Keratinocyte (primary cell): ENCODE measurements around the gene DNTTIP2. TPM values are rescaled to one million over a fixed set of nuclear protein-coding genes. Genes with fewer than 3 reads are reported as not detected.

Source experiments
- DNase-seq: peaks from one replicate; pipeline ENCODE4 v3.0.0-alpha.2; 2011; ENCODE audit warnings: low read depth, missing footprints, low spot score
- FAIRE-seq: peaks from 2 replicates; lab custom pipeline; 2011; peaks lifted over from hg19 to GRCh38; lab: Jason Lieb, UNC
- H2AFZ ChIP-seq: 2 replicates; pipeline ENCODE4 v1.6.0; 2012; ENCODE audit warnings: low read length, control low read depth, inconsistent platforms; ENCODE audit not compliant: control insufficient read depth
- H3K27ac ChIP-seq: 2 replicates; pipeline ENCODE4 v1.5.1; 2011; ENCODE audit warnings: low read length; ENCODE audit not compliant: control insufficient read depth, insufficient read depth
- H3K27me3 ChIP-seq: 3 replicates; pipeline ENCODE4 v1.6.0; 2011; ENCODE audit warnings: low read length; ENCODE audit not compliant: control insufficient read depth, insufficient read depth; ENCODE audit errors: extremely low read depth
- H3K36me3 ChIP-seq, 2 experiments: 2 replicates in 1 of 2; 3 replicates in 1 of 2; pipeline ENCODE4 v1.5.1; 2011; ENCODE audit warnings: low read length in 2 of 2, mild to moderate bottlenecking in 1 of 2; ENCODE audit not compliant: control insufficient read depth in 2 of 2, insufficient read depth in 2 of 2; ENCODE audit errors: extremely low read depth in 1 of 2
- H3K4me1 ChIP-seq: 3 replicates; pipeline ENCODE4 v1.5.1; 2011; ENCODE audit warnings: low read length; ENCODE audit not compliant: control insufficient read depth, insufficient read depth; ENCODE audit errors: extremely low read depth
- H3K4me2 ChIP-seq: 3 replicates; pipeline ENCODE4 v1.6.0; 2011; ENCODE audit warnings: low read depth, low read length; ENCODE audit not compliant: control insufficient read depth, insufficient read depth; ENCODE audit errors: extremely low read depth
- H3K4me3 ChIP-seq, 3 experiments: fragments of 200-600 bp in 1 of 3; sonication (generic) in 1 of 3; 2 replicates in 2 of 3; 3 replicates in 1 of 3; pipeline ENCODE4 v1.5.1; 2011 to 2016; ENCODE audit warnings: low read length in 3 of 3, mild to moderate bottlenecking in 3 of 3, control low read depth in 2 of 3, inconsistent platforms in 1 of 3, low read depth in 1 of 3, mixed read lengths in 1 of 3, mixed run types in 1 of 3, moderate library complexity in 1 of 3; ENCODE audit not compliant: control insufficient read depth in 2 of 3, insufficient read depth in 2 of 3; ENCODE audit errors: extremely low read depth in 1 of 3
- H3K79me2 ChIP-seq: 2 replicates; pipeline ENCODE4 v1.6.0; 2012; ENCODE audit warnings: low read length; ENCODE audit not compliant: control insufficient read depth, insufficient read depth
- H3K9ac ChIP-seq: 3 replicates; pipeline ENCODE4 v1.6.0; 2011; ENCODE audit warnings: low read length; ENCODE audit not compliant: control insufficient read depth, insufficient read depth; ENCODE audit errors: extremely low read depth
- H3K9me1 ChIP-seq: 3 replicates; pipeline ENCODE4 v1.6.0; 2011; ENCODE audit warnings: low read length; ENCODE audit not compliant: control insufficient read depth, insufficient read depth; ENCODE audit errors: extremely low read depth
- H3K9me3 ChIP-seq: 2 replicates; pipeline ENCODE4 v1.5.1; 2012; ENCODE audit warnings: low read depth, low read length; ENCODE audit not compliant: control insufficient read depth
- H4K20me1 ChIP-seq: 3 replicates; pipeline ENCODE4 v1.6.0; 2011; ENCODE audit warnings: low read length; ENCODE audit not compliant: control insufficient read depth, insufficient read depth; ENCODE audit errors: extremely low read depth
- CTCF ChIP-seq, 3 experiments: IDR thresholded peaks in 1 of 3; conservative IDR thresholded peaks in 1 of 3; optimal IDR thresholded peaks in 1 of 3; 2 replicates in 2 of 3; 3 replicates in 1 of 3; pipeline versions ENCODE3 to v1.5.1; 2011; ENCODE audit warnings: low read length in 3 of 3, mild to moderate bottlenecking in 3 of 3, moderate library complexity in 2 of 3, control low read depth in 1 of 3, inconsistent platforms in 1 of 3; ENCODE audit not compliant: insufficient read depth in 2 of 3; ENCODE audit errors: extremely low read depth in 1 of 3
- EZH2 ChIP-seq: IDR thresholded peaks from one replicate; pipeline ENCODE4 v1.6.1; 2012; ENCODE audit warnings: inconsistent platforms, mild to moderate bottlenecking, low read length, moderate library complexity
- dilution Hi-C: fragments of 300-500 bp; cut with MboI; formaldehyde crosslinking; loops from one replicate; pipeline ENCODE4 v1.7.0; 2020; ENCODE audit warnings: low sequenced_read_pairs; ENCODE audit not compliant: extremely low pct_ligation_motif_present
- polyA plus RNA-seq, 5 experiments: library from polyadenylated mRNA; depleted of rRNA in 3 of 5; stranded (reverse) in 3 of 5; stranded (forward) in 1 of 5; unstranded in 1 of 5; fragments of >200 nt; gene quantifications; 1 replicate in 1 of 5; 2 replicates in 3 of 5; 3 replicates in 1 of 5; pipeline versions ENCODE4 v1.2.1 to v1.2.3, GENCODE V29; 2011 to 2012; ENCODE audit warnings: missing spikeins in 2 of 5, low read depth in 1 of 5, low replicate concordance in 1 of 5

Gene DNTTIP2
- polyA plus RNA-seq, 1 donor (not counting 4 experiments of a cell fraction or from before 2014, with no cell fraction given): 46.2 TPM

DNA sequence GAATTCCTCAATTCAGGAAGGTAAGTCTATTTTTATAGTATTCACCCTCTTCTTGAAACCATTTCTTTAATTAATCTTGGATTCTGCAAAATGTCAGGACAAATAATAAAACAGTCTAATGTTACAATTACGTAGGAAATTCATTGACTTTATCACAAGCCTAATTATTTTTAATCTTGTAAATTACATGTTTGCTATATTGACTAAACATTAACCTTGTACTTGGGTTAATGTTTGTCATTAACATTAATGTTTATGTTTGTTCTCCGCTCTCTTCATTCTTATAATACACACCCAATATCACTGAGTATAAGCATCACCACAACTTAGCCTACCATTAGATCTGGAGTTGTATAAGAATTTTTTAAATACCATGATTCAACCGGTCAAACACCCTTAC lies 27.5 kb upstream of the DNTTIP2 start:
- Histone ChIP-seq H3K4me3 (peak overlapping the region in 1 of 3 experiments; percentile 19), H3K4me2 (peak overlapping the region; percentile 92), H2AFZ (no peak overlapping the region), H3K9me3 (no peaks in the 10 kb centered on the region), H3K4me1 (peaks cover 16% of the 10 kb centered on the region), H3K27ac (no peak overlapping the region), H3K36me3 (no peaks in the 10 kb centered on the region), H4K20me1 (no peaks in the 10 kb centered on the region), H3K27me3 (no peaks in the 10 kb centered on the region), H3K9me1 (no peaks in the 10 kb centered on the region), H3K9ac (no peak overlapping the region), H3K79me2 (peaks cover 60% of the 10 kb centered on the region)
- TF ChIP-seq CTCF (optimal IDR thresholded peaks at IDR 0.05 in 1 of 3, IDR thresholded peaks at IDR 0.05 in 1 of 3, conservative IDR thresholded peaks at IDR 0.05 in 1 of 3; ENCODE audit: extremely low read depth in 1 of 3, insufficient read depth in 2 of 3, low read length in 3 of 3) (no peak), EZH2 (no peak)
- DNase-seq (no peak), FAIRE-seq (no peak)
- dilution Hi-C loops: no loop called here

DNA sequence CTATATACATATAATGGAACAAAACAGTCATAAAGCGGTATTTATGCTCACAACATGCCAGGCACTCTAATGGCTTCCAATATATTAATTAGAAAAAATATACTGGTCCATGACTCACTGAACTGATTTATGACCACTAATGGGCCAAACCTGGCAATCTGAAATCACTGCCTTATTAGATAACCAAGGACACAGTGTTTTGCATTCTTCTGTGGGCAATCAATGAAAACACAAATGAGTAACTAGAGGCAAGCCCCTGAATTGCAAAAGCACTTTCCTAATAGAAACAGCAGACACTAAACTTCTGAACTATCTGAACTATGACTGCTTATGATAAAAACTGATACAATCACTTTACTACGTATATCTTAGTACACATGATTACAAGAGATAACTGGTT lies 26.7 kb upstream of the DNTTIP2 start:
- Histone ChIP-seq H3K9ac (no peak overlapping the region), H3K36me3 (no peaks in the 10 kb centered on the region), H2AFZ (no peak overlapping the region), H3K9me3 (no peaks in the 10 kb centered on the region), H3K27ac (no peak overlapping the region), H3K4me2 (peak overlapping the region; percentile 25), H3K27me3 (no peaks in the 10 kb centered on the region), H4K20me1 (no peaks in the 10 kb centered on the region), H3K79me2 (peaks cover 60% of the 10 kb centered on the region), H3K4me1 (peaks cover 16% of the 10 kb centered on the region), H3K4me3 (no peak overlapping the region), H3K9me1 (no peaks in the 10 kb centered on the region)
- dilution Hi-C loops: no loop called here
- TF ChIP-seq EZH2 (no peak), CTCF (optimal IDR thresholded peaks at IDR 0.05 in 1 of 3, IDR thresholded peaks at IDR 0.05 in 1 of 3, conservative IDR thresholded peaks at IDR 0.05 in 1 of 3; ENCODE audit: extremely low read depth in 1 of 3, insufficient read depth in 2 of 3, low read length in 3 of 3) (no peak)
- DNase-seq (no peak), FAIRE-seq (no peak)
